SJSA1 (cell line): ENCODE results near the gene SPACA1. TPM values are rescaled to one million over a fixed set of nuclear protein-coding genes. Genes with fewer than 3 reads are reported as not detected.

Source experiments
- DNase-seq, 2 experiments: peaks; one replicate each; pipeline ENCODE4 v3.0.0-alpha.2; 2015 to 2020; ENCODE audit warnings: low spot score in 2 of 2, low read depth in 1 of 2
- H3K27ac ChIP-seq: fragments of 250-450 bp; sonication (Bioruptor Pico); 2 replicates; pipeline ENCODE4 v1.5.1; 2020; ENCODE audit warnings: mild to moderate bottlenecking, moderate library complexity
- H3K27me3 ChIP-seq: fragments of 250-450 bp; sonication (Bioruptor Pico); replicated peaks from 2 replicates; pipeline ENCODE4 v1.5.1; 2020; ENCODE audit warnings: mild to moderate bottlenecking, moderate library complexity
- H3K36me3 ChIP-seq: fragments of 250-450 bp; sonication (Bioruptor Pico); 2 replicates; pipeline ENCODE4 v1.5.1; 2020; ENCODE audit warnings: mild to moderate bottlenecking
- H3K4me1 ChIP-seq: fragments of 250-450 bp; sonication (Bioruptor Pico); replicated peaks from 2 replicates; pipeline ENCODE4 v1.6.1; 2021; ENCODE audit warnings: mild to moderate bottlenecking
- H3K4me3 ChIP-seq: fragments of 250-450 bp; sonication (Bioruptor Pico); 2 replicates; pipeline ENCODE4 v1.5.1; 2020; ENCODE audit warnings: mild to moderate bottlenecking
- H3K9me3 ChIP-seq: fragments of 250-450 bp; sonication (Bioruptor Pico); replicated peaks from 2 replicates; pipeline ENCODE4 v1.5.1; 2020; ENCODE audit warnings: mild to moderate bottlenecking
- total RNA-seq: library from RNA; depleted of rRNA; stranded (reverse); fragments of >200 nt; shearing (Covaris generic); gene quantifications from 2 replicates; pipeline ENCODE4 v1.2.3, GENCODE V29; 2014

SPACA1 gene
- total RNA-seq, 1 experiment from 2014 or later: not detected

GRCh38 chr6:88048578-88048977 lies 937 bp downstream of the SPACA1 start:
- H3K4me3 ChIP-seq: no peak overlapping the region
- no peaks in the 10 kb centered on the region for H3K36me3 ChIP-seq
- H3K27me3 ChIP-seq: peaks cover 4% of the 10 kb centered on the region; the same call in 1 of the 2 replicates
- no peaks in the 10 kb centered on the region for H3K4me1 ChIP-seq
- H3K9me3 ChIP-seq: no peaks in the 10 kb centered on the region
- no peak overlapping the region for H3K27ac ChIP-seq
- no peak for DNase-seq

GRCh38 chr6:88050140-88050818 lies 2.6 kb downstream of the SPACA1 start:
- no peak for DNase-seq
- Histone ChIP-seq H3K27me3 (peaks cover 4% of the 10 kb centered on the region; the same call in 1 of the 2 replicates), H3K4me3 (no peak overlapping the region), H3K36me3 (no peaks in the 10 kb centered on the region), H3K27ac (no peak overlapping the region), H3K4me1 (no peaks in the 10 kb centered on the region), H3K9me3 (no peaks in the 10 kb centered on the region)

- peaks cover 6% of the 10 kb centered on the region for H3K27me3 ChIP-seq
- no peaks in the 10 kb centered on the region for H3K4me1 ChIP-seq
- no peaks in the 10 kb centered on the region for H3K36me3 ChIP-seq
- H3K4me3 ChIP-seq: no peak overlapping the region
- no peaks in the 10 kb centered on the region for H3K9me3 ChIP-seq
- no peak for DNase-seq
- no peak overlapping the region for H3K27ac ChIP-seq
Measured at GRCh38 chr6:88059191-88059590, 11.6 kb downstream of the SPACA1 start.

- Histone ChIP-seq H3K4me1 (no peaks in the 10 kb centered on the region), H3K4me3 (no peak overlapping the region)
Measured at GRCh38 chr6:88062376-88062775, 14.7 kb downstream of the SPACA1 start.

GRCh38 chr6:88072462-88072861 lies 24.8 kb downstream of the SPACA1 start:
- Histone ChIP-seq H3K36me3 (no peaks in the 10 kb centered on the region), H3K4me3 (no peak overlapping the region), H3K27ac (no peak overlapping the region), H3K27me3 (0 out of 2 replicates have a peak, but pooled peaks cover 8% of the 10 kb centered on the region), H3K4me1 (no peaks in the 10 kb centered on the region), H3K9me3 (no peaks in the 10 kb centered on the region)
- DNase-seq: no peak

More at GRCh38 chr6:88062376-88062775, 14.7 kb downstream of the SPACA1 start:
- no peaks in the 10 kb centered on the region for H3K36me3 ChIP-seq
- no peaks in the 10 kb centered on the region for H3K9me3 ChIP-seq
- no peak overlapping the region for H3K27ac ChIP-seq
- H3K27me3 ChIP-seq: peaks cover 6% of the 10 kb centered on the region
- no peak for DNase-seq

GRCh38 chr6:88074791-88075190 lies 27.1 kb downstream of the SPACA1 start:
- Histone ChIP-seq H3K27ac (no peak overlapping the region), H3K4me1 (no peaks in the 10 kb centered on the region), H3K27me3 (0 out of 2 replicates have a peak, but pooled peaks cover 8% of the 10 kb centered on the region), H3K9me3 (no peaks in the 10 kb centered on the region), H3K4me3 (no peak overlapping the region), H3K36me3 (no peaks in the 10 kb centered on the region)
- no peak for DNase-seq

- Histone ChIP-seq H3K36me3 (no peaks in the 10 kb centered on the region), H3K27me3 (0 out of 2 replicates have a peak, but pooled peaks cover 8% of the 10 kb centered on the region), H3K4me1 (no peaks in the 10 kb centered on the region), H3K27ac (no peak overlapping the region), H3K9me3 (no peaks in the 10 kb centered on the region), H3K4me3 (no peak overlapping the region)
- DNase-seq: no peak
Measured at GRCh38 chr6:88077305-88077704, 29.7 kb downstream of the SPACA1 start.

GRCh38 chr6:88086792-88087191 lies 39.2 kb downstream of the SPACA1 start:
- Histone ChIP-seq H3K4me1 (no peaks in the 10 kb centered on the region), H3K9me3 (no peaks in the 10 kb centered on the region), H3K27ac (no peak overlapping the region), H3K4me3 (no peak overlapping the region), H3K27me3 (0 out of 2 replicates have a peak, but pooled peaks cover 12% of the 10 kb centered on the region), H3K36me3 (no peaks in the 10 kb centered on the region)
- DNase-seq: no peak

GRCh38 chr6:88089708-88090107 lies 42.1 kb downstream of the SPACA1 start:
- no peak overlapping the region for H3K4me3 ChIP-seq
- no peaks in the 10 kb centered on the region for H3K9me3 ChIP-seq
- H3K27ac ChIP-seq: no peak overlapping the region
- DNase-seq: no peak
- no peaks in the 10 kb centered on the region for H3K36me3 ChIP-seq
- 0 out of 2 replicates have a peak, but pooled peaks cover 12% of the 10 kb centered on the region for H3K27me3 ChIP-seq
- H3K4me1 ChIP-seq: no peaks in the 10 kb centered on the region

- no peaks in the 10 kb centered on the region; the same call in 1 of the 2 replicates for H3K27me3 ChIP-seq
- no peak overlapping the region for H3K27ac ChIP-seq
- DNase-seq: no peak
- H3K36me3 ChIP-seq: no peaks in the 10 kb centered on the region
- H3K4me3 ChIP-seq: no peak overlapping the region
- no peaks in the 10 kb centered on the region for H3K9me3 ChIP-seq
- H3K4me1 ChIP-seq: no peaks in the 10 kb centered on the region
Measured at GRCh38 chr6:88105741-88106340, 58.2 kb downstream of the SPACA1 start.

GRCh38 chr6:88107241-88107640 lies 59.6 kb downstream of the SPACA1 start:
- Histone ChIP-seq H3K27ac (no peak overlapping the region), H3K27me3 (peaks cover 4% of the 10 kb centered on the region; the same call in 1 of the 2 replicates), H3K36me3 (no peaks in the 10 kb centered on the region), H3K9me3 (no peaks in the 10 kb centered on the region), H3K4me1 (no peaks in the 10 kb centered on the region), H3K4me3 (no peak overlapping the region)
- no peak for DNase-seq

GRCh38 chr6:88111991-88112390 lies 64.3 kb downstream of the SPACA1 start:
- Histone ChIP-seq H3K4me1 (no peaks in the 10 kb centered on the region), H3K27ac (no peak overlapping the region), H3K27me3 (0 out of 2 replicates have a peak, but pooled peaks cover 5% of the 10 kb centered on the region), H3K9me3 (no peaks in the 10 kb centered on the region), H3K4me3 (no peak overlapping the region), H3K36me3 (no peaks in the 10 kb centered on the region)
- no peak for DNase-seq

- H3K4me1 ChIP-seq: no peaks in the 10 kb centered on the region
Measured at GRCh38 chr6:88114838-88115237, 67.2 kb downstream of the SPACA1 start.

GRCh38 chr6:88115307-88115706 lies 67.7 kb downstream of the SPACA1 start:
- no peak for DNase-seq
- Histone ChIP-seq H3K27ac (no peak overlapping the region), H3K27me3 (0 out of 2 replicates have a peak, but pooled peaks cover 5% of the 10 kb centered on the region), H3K4me1 (no peaks in the 10 kb centered on the region), H3K9me3 (no peaks in the 10 kb centered on the region), H3K4me3 (no peak overlapping the region), H3K36me3 (no peaks in the 10 kb centered on the region)

More at GRCh38 chr6:88114838-88115237, 67.2 kb downstream of the SPACA1 start:
- no peak for DNase-seq
- H3K27ac ChIP-seq: no peak overlapping the region
- 0 out of 2 replicates have a peak, but pooled peaks cover 5% of the 10 kb centered on the region for H3K27me3 ChIP-seq
- no peaks in the 10 kb centered on the region for H3K9me3 ChIP-seq
- H3K4me3 ChIP-seq: no peak overlapping the region
- H3K36me3 ChIP-seq: no peaks in the 10 kb centered on the region
